SKM-1 treated with dmso at 0.1 percent for 144 hours (cell line): ENCODE measurements around the gene CACTIN.
"Not testable (repeated sequence)": the region's sequence is repeated elsewhere in the genome, so short reads cannot be mapped to it uniquely, and the experiment has no call there.

Experiments used
- DNase-seq: peaks from one replicate; lab custom pipeline; 2025; ENCODE audit not compliant: unreplicated experiment; lab: John Stamatoyannopoulos, UW

The CACTIN gene

DNA sequence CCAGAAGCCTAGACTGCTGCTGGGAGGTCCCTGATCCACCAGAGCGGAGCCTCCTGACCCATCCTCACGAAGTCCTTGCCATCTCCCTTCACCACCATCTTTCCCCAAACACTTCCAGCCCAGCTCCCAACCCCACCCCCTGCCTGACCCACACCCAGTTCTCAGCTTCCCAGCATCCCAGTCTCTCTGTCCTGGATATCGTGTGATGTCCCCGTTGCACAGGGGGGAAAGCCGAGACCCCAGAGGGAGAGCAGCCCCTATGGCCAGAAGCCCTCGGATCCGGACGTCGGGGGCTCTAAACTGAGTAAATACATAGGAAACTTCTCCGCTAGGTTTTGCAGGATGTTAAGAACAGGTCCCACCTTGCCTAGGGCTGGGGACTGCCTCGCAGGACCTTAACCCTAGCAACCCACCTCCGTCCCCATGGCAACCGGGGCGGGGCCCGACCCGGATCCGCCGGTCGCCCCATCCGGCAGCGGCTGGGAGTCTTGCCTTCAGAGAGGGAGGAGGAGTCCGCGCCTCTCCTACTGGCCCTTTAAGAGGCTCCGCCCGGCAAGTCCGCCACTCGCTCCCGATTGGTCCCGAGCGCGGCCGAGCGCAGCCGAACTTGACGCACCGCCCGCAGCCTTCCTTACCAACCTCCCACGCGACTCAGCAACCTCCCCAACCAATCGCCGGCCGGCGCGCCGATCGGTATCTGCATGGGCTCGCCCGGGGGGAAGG is 54.3 kb downstream of the CACTIN start:
- peak; percentile 99 for DNase-seq

DNA sequence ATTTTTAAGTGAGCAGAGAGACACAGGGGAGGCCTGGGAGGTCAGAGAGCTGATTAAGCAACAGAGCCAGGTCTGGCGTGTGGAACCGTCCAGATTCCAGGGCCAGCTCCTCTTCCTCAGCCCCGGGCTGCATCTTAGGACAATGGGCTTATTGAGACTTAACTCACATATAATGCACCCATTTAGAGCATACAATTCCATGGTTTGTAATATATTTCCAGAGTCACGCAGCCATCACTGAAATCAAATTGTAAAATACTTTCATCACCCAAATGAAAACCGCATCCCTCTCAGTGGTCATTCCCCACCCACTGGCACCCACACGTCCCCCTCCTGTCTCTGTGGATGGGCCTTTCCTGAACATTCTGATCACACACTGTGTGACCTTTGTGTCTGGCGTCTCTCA is 56.0 kb downstream of the CACTIN start:
- no peak for DNase-seq

DNA sequence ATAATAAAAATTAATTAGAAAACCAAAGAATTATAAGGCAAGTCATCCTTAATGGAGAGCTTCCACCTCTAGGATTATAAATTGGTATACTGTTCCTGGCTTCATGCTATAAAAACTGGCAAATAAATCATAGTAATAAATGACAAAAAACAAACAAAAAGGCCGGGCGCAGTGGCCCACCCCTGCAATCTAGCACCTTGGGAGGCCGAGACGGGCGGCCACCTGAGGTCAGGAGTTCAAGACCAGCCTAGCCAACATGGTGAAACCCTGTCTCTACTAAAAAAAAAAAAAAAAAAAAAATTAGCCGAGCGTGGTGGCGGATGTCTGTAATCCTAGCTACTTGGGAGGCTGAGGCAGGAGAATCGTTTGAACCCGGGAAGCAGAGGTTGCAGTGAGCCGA is 56.5 kb downstream of the CACTIN start:
- DNase-seq: not testable (repeated sequence)

DNA sequence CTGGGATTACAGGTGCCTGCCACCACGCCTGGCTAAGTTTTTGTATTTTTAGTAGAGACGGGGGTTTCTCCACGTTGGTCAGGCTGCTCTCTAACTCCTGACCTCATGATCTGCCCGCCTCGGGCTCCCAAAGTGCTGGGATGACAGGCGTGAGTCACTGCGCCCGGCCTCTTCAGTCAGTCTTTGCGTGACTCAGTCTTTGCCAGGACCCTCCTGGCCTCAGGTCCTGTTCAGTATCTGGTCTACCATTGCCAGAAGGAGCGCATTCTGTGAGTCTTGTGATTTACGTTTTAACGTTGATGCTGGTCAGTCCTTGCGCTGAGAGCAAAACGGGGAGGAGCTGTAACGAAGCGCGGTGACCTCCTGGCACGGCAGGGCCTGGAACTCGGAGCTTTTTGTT is 61.5 kb downstream of the CACTIN start:
- DNase-seq: no peak

DNA sequence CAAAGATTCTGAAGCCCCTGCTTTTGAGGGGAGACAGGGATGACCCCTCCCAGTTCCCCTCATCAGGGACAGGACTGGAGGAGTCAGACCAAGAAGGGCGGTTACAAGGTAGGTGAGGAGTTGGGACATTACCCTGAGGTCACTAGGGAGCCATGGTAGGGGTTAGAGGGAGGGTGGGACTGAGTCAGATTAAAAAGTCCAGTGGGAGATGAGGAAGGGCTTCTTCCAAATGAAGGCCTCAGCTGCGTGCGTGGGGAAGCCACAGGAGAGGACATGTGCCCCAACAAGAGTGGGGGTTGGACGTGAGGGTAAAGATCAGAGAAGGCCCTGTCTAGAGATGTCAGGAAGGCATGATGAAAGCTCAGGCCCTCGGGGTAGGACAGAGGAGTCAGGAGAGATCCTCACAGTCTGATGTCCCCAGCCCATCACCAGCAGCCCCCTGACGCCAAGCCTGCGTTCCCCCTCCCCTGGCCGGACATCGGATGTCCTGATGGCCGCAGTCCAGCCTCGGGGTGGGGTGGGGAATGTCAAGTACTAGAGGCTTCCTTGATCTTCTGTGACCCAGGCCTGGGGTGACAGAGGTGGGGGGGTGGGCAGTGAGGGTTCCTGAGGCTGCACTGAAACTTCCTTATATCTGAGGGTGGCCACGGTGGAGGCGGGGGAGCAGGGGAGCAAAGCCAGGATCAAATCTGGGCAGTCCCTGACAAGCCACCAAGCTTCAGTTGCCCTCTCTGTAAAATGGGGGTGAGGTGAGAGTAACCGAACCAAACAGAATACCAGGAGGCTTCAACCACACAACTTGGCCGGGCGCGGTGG is 62.7 kb downstream of the CACTIN start:
- DNase-seq: no peak
